ENCODE results near the gene HDAC2.

GRCh38 chr6:113969888-113970804 is 802 bp downstream of the HDAC2 start:
- TF ChIP-seq CTCF (IDR thresholded peaks at IDR 0.05) (no peak), EZH2 (IDR thresholded peaks at IDR 0.05; ENCODE audit: borderline replicate concordance, insufficient read depth, low read depth, low read length, poor library complexity, severe bottlenecking) (no peak)
